ENCODE results near the gene CLN6. TPM values are rescaled to one million over a fixed set of nuclear protein-coding genes. Genes with fewer than 3 reads are reported as not detected.

The CLN6 gene
- total RNA-seq, 1 experiment from 2014 or later = 76.7 TPM

DNA sequence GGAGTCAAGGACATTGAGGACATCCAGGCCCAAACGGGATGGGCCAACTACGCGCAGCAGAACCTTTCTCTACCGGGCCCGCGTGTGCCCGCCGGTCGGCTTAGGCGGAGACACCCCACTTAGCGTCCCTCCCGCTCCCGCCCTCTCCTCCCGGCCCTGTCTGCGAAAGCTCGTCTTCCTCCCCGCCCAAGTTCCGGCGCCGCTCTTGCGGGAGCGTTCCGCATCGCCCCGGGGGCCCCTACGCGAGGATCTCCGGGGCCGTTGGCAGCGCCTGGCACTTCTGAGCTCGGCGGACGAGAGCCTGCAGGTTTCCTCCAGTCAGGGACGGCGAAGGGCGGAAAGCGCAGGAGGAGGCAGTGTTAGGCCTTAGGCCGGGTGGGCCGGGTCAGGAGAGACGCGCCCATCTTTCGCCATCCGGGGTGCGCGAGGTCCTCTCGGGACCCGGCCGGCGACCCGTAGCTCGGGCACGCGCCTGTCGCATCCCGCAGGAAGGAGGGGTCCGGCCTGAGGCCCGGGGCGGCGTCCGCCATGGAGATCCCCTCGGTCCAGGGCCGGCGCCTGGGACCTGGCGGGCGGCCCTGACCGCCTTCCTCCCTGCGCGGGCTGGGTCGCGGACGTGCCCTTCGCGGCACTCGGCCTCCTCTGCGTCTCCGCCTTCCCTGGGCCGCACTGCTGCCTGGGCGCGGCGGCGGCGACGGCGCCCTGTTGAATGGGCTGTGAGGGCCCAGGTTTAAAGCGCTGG, 48.2 kb upstream of the CLN6 start, which contains the start of gene FEM1B:
FEM1B (plus strand) TSS at position 143 of the 742 bp plus-strand sequence. CDS start 673 bp downstream, outside the sequence.
- Histone ChIP-seq H3K27me3 (replicated peaks; ENCODE audit: control insufficient read depth, insufficient read depth, low read length) (no peaks in the 10 kb centered on the region), H3K36me3 (ENCODE audit: control insufficient read depth, insufficient read depth, low read length) (no peaks in the 10 kb centered on the region; the same call in 1 of the 2 replicates), H3K4me1 (peaks cover 45% of the 10 kb centered on the region), H3K4me3 (ENCODE audit: low read depth, low read length) (peak within 1 kb of the TSS; percentile 61), H3K9me3 (no peaks in the 10 kb centered on the region)
- peak within 1 kb of the TSS; percentile 95 for H3K4me3 Mint-ChIP-seq (ENCODE audit: unreplicated experiment)
- ChIA-PET POLR2A (interaction anchor here (0.5 to 1.5 kb wide), 6 partner anchors 23 to 1617 kb away, joined by 3 to 10 read pairs (median 4); no protein-coding TSS in a partner anchor), CTCF (interaction anchor here (1.8 to 2.0 kb wide), 2 partner anchors 25 to 29 kb away, joined by 11 to 21 read pairs; no protein-coding TSS in a partner anchor)
- TF ChIP-seq, protein P1, sequence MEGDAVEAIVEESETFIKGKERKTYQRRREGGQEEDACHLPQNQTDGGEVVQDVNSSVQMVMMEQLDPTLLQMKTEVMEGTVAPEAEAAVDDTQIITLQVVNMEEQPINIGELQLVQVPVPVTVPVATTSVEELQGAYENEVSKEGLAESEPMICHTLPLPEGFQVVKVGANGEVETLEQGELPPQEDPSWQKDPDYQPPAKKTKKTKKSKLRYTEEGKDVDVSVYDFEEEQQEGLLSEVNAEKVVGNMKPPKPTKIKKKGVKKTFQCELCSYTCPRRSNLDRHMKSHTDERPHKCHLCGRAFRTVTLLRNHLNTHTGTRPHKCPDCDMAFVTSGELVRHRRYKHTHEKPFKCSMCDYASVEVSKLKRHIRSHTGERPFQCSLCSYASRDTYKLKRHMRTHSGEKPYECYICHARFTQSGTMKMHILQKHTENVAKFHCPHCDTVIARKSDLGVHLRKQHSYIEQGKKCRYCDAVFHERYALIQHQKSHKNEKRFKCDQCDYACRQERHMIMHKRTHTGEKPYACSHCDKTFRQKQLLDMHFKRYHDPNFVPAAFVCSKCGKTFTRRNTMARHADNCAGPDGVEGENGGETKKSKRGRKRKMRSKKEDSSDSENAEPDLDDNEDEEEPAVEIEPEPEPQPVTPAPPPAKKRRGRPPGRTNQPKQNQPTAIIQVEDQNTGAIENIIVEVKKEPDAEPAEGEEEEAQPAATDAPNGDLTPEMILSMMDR (IDR thresholded peaks at IDR 0.05; ENCODE audit: insufficient read depth in 1 of 2, low read depth in 1 of 2, low read length in 1 of 2, severe bottlenecking in 1 of 2, unreplicated experiment in 1 of 2) = no peak
- intact Hi-C loops (cut with micrococcal nuclease; ENCODE audit: unreplicated experiment) = loop anchor here (1.0 kb wide), 1 partner anchor 24 kb away; no protein-coding TSS in a partner anchor
- H3K27ac Mint-ChIP-seq (ENCODE audit: unreplicated experiment) = peak within 1 kb of the TSS; percentile 93
- no peaks in the 10 kb centered on the region for H3K27me3 Mint-ChIP-seq (ENCODE audit: insufficient read depth, unreplicated experiment)
- no peaks in the 10 kb centered on the region for H3K9me3 Mint-ChIP-seq (ENCODE audit: unreplicated experiment)
- H3K4me1 Mint-ChIP-seq (ENCODE audit: low read depth, unreplicated experiment) = peaks cover 50% of the 10 kb centered on the region
- BruUV-seq (replicated peaks) = no TSS peak
- no peaks in the 10 kb centered on the region for H3K36me3 Mint-ChIP-seq (ENCODE audit: insufficient read depth, unreplicated experiment)
- peak; percentile 90 to 91 for DNase-seq

DNA sequence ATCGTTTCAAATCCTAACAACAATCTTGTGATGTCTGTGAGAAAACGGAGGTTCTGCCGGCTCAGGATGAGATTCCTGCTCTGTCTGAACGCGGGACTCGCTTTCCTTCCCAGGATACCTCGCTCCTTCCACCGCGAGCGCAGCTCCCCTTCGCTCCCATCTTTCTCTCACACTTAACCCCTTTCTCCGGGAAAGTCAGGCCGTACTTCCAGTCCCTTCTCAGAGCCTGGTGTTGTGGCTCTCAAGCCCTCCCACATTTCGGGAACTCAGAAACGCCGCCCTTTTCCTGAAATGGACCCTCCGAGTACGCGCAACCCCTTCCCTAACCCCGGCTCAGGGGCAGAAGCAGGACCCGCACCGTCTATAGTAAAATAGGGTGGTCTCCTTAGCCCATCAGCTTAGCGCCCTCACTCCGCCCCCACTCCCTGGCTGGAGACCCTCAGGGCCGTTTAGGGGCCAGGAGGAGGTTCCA, 47.6 kb upstream of the CLN6 start:
- H3K4me1 ChIP-seq = peaks cover 51% of the 10 kb centered on the region
- POLR2A ChIA-PET = interaction anchor here (0.7 to 1.5 kb wide), 2 partner anchors 23 to 29 kb away, joined by 3 to 4 read pairs; no protein-coding TSS in a partner anchor
- H3K4me1 Mint-ChIP-seq (ENCODE audit: low read depth, unreplicated experiment) = peaks cover 50% of the 10 kb centered on the region
- peak overlapping the region; percentile 95 for H3K4me3 Mint-ChIP-seq (ENCODE audit: unreplicated experiment)
- peak overlapping the region; percentile 93 for H3K27ac Mint-ChIP-seq (ENCODE audit: unreplicated experiment)
- H3K27me3 Mint-ChIP-seq (ENCODE audit: insufficient read depth, unreplicated experiment) = no peaks in the 10 kb centered on the region
- BruUV-seq (replicated peaks) = no TSS peak
- H3K9me3 Mint-ChIP-seq (ENCODE audit: unreplicated experiment) = no peaks in the 10 kb centered on the region
- H3K36me3 ChIP-seq (ENCODE audit: control insufficient read depth, insufficient read depth, low read length) = no peaks in the 10 kb centered on the region; the same call in 1 of the 2 replicates
- H3K4me3 ChIP-seq (ENCODE audit: low read depth, low read length) = peak overlapping the region; percentile 61
- intact Hi-C loops (cut with micrococcal nuclease; ENCODE audit: unreplicated experiment) = loop anchor here (1.0 kb wide), 1 partner anchor 24 kb away; no protein-coding TSS in a partner anchor
- DNase-seq = peak in 1 of 2 experiments; percentile 63
- CTCF ChIA-PET = interaction anchor here (1.8 to 2.0 kb wide), 2 partner anchors 24 to 29 kb away, joined by 11 to 21 read pairs; no protein-coding TSS in a partner anchor
- H3K9me3 ChIP-seq = no peaks in the 10 kb centered on the region
- H3K27me3 ChIP-seq (replicated peaks; ENCODE audit: control insufficient read depth, insufficient read depth, low read length) = no peaks in the 10 kb centered on the region
- no peaks in the 10 kb centered on the region for H3K36me3 Mint-ChIP-seq (ENCODE audit: insufficient read depth, unreplicated experiment)
- TF ChIP-seq, protein P1 (IDR thresholded peaks at IDR 0.05; ENCODE audit: insufficient read depth in 1 of 2, low read depth in 1 of 2, low read length in 1 of 2, severe bottlenecking in 1 of 2, unreplicated experiment in 1 of 2) = no peak

DNA sequence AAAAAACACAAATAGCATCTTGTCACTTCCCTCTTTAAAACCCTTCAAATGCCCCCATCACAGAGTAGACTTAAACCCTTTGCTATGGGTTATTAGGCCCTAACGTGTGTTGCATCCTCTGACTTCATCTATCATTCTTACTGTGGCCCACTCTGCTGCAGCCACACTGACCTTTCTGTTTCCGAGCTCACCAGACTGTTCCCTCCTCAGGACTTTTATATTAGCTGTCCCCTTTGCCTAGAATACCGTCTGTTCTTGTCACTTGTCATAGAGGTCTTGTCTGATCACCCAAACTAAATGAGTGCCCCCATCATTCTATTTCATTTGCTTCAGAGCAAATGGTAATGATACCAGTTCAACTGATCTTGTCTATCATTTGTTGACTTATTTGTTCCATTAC, 47.1 kb upstream of the CLN6 start:
- Histone ChIP-seq H3K27me3 (replicated peaks; ENCODE audit: control insufficient read depth, insufficient read depth, low read length) (no peaks in the 10 kb centered on the region), H3K4me1 (peaks cover 53% of the 10 kb centered on the region), H3K4me3 (ENCODE audit: low read depth, low read length) (peak overlapping the region; percentile 61), H3K9me3 (no peaks in the 10 kb centered on the region), H3K36me3 (ENCODE audit: control insufficient read depth, insufficient read depth, low read length) (no peaks in the 10 kb centered on the region; the same call in 1 of the 2 replicates)
- peak overlapping the region; percentile 93 for H3K27ac Mint-ChIP-seq (ENCODE audit: unreplicated experiment)
- ChIA-PET POLR2A (interaction anchor here (1.5 kb wide), 1 partner anchor 24 kb away, joined by 3 read pairs; no protein-coding TSS in a partner anchor), CTCF (interaction anchor here (1.8 to 2.0 kb wide), 2 partner anchors 24 to 30 kb away, joined by 11 to 21 read pairs; no protein-coding TSS in a partner anchor)
- H3K9me3 Mint-ChIP-seq (ENCODE audit: unreplicated experiment) = no peaks in the 10 kb centered on the region
- intact Hi-C loops (cut with micrococcal nuclease; ENCODE audit: unreplicated experiment) = loop anchor here (1.0 kb wide), 1 partner anchor 23 kb away; no protein-coding TSS in a partner anchor
- BruUV-seq (replicated peaks) = TSS peak; percentile 73
- peaks cover 45% of the 10 kb centered on the region for H3K4me1 Mint-ChIP-seq (ENCODE audit: low read depth, unreplicated experiment)
- peak overlapping the region; percentile 95 for H3K4me3 Mint-ChIP-seq (ENCODE audit: unreplicated experiment)
- DNase-seq = no peak
- TF ChIP-seq, protein P1 (IDR thresholded peaks at IDR 0.05; ENCODE audit: insufficient read depth in 1 of 2, low read depth in 1 of 2, low read length in 1 of 2, severe bottlenecking in 1 of 2, unreplicated experiment in 1 of 2) = no peak
- H3K27me3 Mint-ChIP-seq (ENCODE audit: insufficient read depth, unreplicated experiment) = no peaks in the 10 kb centered on the region
- no peaks in the 10 kb centered on the region for H3K36me3 Mint-ChIP-seq (ENCODE audit: insufficient read depth, unreplicated experiment)
